HL-60 (cell line): ENCODE measurements around the gene ATXN1L.

ENCODE experiments used
- CTCF ChIP-seq: IDR thresholded peaks from one replicate; pipeline ENCODE4 v1.5.1; 2011; ENCODE audit warnings: low read length, control low read depth, inconsistent platforms; ENCODE audit not compliant: insufficient read depth
- POLR2AphosphoS5 ChIP-seq: IDR thresholded peaks from 2 replicates; pipeline ENCODE4 v1.6.1; 2012; ENCODE audit warnings: low read depth
- REST ChIP-seq: IDR thresholded peaks from 2 replicates; pipeline ENCODE4 v1.6.1; 2012; ENCODE audit warnings: low read depth; ENCODE audit not compliant: insufficient replicate concordance

DNA sequence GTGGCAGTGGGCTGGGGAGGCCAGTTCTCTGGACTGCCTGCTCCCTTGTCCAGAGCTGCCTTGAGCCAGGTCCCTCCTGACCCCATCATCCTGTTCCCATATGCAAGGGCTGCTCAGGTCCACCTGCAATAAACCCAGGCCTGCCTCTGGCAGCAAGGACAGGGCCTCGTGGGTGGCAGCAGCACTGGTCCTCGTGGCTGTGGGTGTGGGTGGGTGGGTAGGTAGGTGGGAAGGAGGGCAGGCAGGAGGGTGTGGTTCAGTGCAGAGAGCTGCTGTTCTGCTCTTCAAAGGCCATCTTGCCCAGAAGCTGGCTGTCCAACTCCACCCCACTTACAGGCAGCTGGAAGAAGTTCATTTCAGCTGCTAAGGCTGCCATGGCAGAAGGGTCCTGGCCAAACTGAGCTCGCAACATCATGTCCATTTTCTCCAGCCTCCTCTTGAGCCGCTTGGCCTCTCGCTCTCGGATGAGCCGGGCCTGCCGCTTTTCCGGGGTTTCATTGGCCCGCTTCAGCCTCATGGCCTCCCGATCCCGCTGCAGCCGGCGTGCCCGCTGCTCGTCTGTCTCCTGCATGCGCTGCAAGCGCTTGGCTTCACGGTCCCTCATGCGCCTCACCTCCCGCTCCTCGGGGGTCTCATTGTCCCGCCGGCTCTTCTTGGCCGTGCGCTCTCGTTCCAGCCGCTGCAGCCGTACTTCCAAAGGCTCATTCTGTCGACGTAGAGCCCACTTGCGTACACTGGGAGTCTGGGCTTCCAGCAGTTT lies 14.2 kb downstream of the ATXN1L start:
- TF ChIP-seq CTCF (no peak), POLR2AphosphoS5 (no peak), REST (no peak)
